Measurements from ENCODE around the gene ABR.
"Not testable (repeated sequence)": the region's sequence is repeated elsewhere in the genome, so short reads cannot be mapped to it uniquely, and the experiment has no call there.

The ABR gene

GRCh38 chr17:1076299-1076981, 103.3 kb downstream of the ABR start:
- no peak overlapping the region for H2BK5ac ChIP-seq (ENCODE audit: low read depth, low read length, poor library complexity, severe bottlenecking)
- H3K4me2 ChIP-seq (ENCODE audit: low read length, poor library complexity, severe bottlenecking): no peak overlapping the region
- peaks cover 35% of the 10 kb centered on the region for H3K4me1 ChIP-seq (ENCODE audit: control insufficient read depth, insufficient read depth, low read depth, low read length)
- no peak overlapping the region for H2BK15ac ChIP-seq (ENCODE audit: low read depth, poor library complexity, severe bottlenecking)
- no peaks in the 10 kb centered on the region for H3K9me3 ChIP-seq (ENCODE audit: control insufficient read depth, low read length)
- no peak overlapping the region for H4K8ac ChIP-seq (ENCODE audit: low read length)
- H3K27ac ChIP-seq (ENCODE audit: low read length, poor library complexity, severe bottlenecking): no peak overlapping the region
- peaks cover 20% of the 10 kb centered on the region for H3K79me1 ChIP-seq (replicated peaks; ENCODE audit: low read length, poor library complexity, severe bottlenecking)
- no peak overlapping the region for H2AK5ac ChIP-seq (ENCODE audit: low read length, severe bottlenecking)
- H3K9ac ChIP-seq (ENCODE audit: low read length): no peak overlapping the region
- peaks cover 70 to 73% of the 10 kb centered on the region in 2 experiments for H3K36me3 ChIP-seq (ENCODE audit: control insufficient read depth in 1 of 2, insufficient read depth in 2 of 2, low read depth in 1 of 2, low read length in 2 of 2)
- H4K91ac ChIP-seq (ENCODE audit: low read length): no peak overlapping the region
- WGBS: 93% methylated on average over 15 of the region's 15 CpGs
- no peak overlapping the region for H3K18ac ChIP-seq (ENCODE audit: low read depth in 1 of 2, low read length in 2 of 2)
- no peak overlapping the region for H3K4ac ChIP-seq (ENCODE audit: low read depth in 1 of 2, low read length in 2 of 2)
- no peaks in the 10 kb centered on the region for H3K27me3 ChIP-seq (ENCODE audit: control insufficient read depth in 1 of 2, insufficient read depth in 1 of 2, low read length in 2 of 2)
- H3K23ac ChIP-seq (ENCODE audit: low read length in 2 of 2): no peak overlapping the region
- no peak overlapping the region for H3K4me3 ChIP-seq (ENCODE audit: insufficient read depth in 1 of 2, low read depth in 1 of 2, low read length in 2 of 2)
- peak overlapping the region in 1 of 2 experiments; percentile 11 for H3K14ac ChIP-seq (ENCODE audit: low read length in 2 of 2)
- H2AFZ ChIP-seq (ENCODE audit: low read depth, low read length): no peak overlapping the region
- no peak overlapping the region for H2BK120ac ChIP-seq (ENCODE audit: low read depth, low read length)
- no peak overlapping the region for H2BK12ac ChIP-seq (ENCODE audit: low read length in 2 of 2)
- DNase-seq: no peak

- no peak overlapping the region for H2BK120ac ChIP-seq (ENCODE audit: low read depth, low read length)
- H2BK12ac ChIP-seq (ENCODE audit: low read length in 2 of 2): no peak overlapping the region
- no peak overlapping the region for H2AK5ac ChIP-seq (ENCODE audit: low read length, severe bottlenecking)
- H4K91ac ChIP-seq (ENCODE audit: low read length): peak overlapping the region; percentile 7
- no peak overlapping the region for H4K8ac ChIP-seq (ENCODE audit: low read length)
- H2BK15ac ChIP-seq (ENCODE audit: low read depth, poor library complexity, severe bottlenecking): no peak overlapping the region
- 90% methylated on average over 16 of the region's 20 CpGs for WGBS
- no peak overlapping the region for H3K23ac ChIP-seq (ENCODE audit: low read length in 2 of 2)
- H3K79me1 ChIP-seq (replicated peaks; ENCODE audit: low read length, poor library complexity, severe bottlenecking): peaks cover 24% of the 10 kb centered on the region
- H2BK5ac ChIP-seq (ENCODE audit: low read depth, low read length, poor library complexity, severe bottlenecking): no peak overlapping the region
- no peak overlapping the region for H2AFZ ChIP-seq (ENCODE audit: low read depth, low read length)
- H3K4me2 ChIP-seq (ENCODE audit: low read length, poor library complexity, severe bottlenecking): no peak overlapping the region
- H3K14ac ChIP-seq (ENCODE audit: low read length in 2 of 2): no peak overlapping the region
- H3K36me3 ChIP-seq (ENCODE audit: control insufficient read depth in 1 of 2, insufficient read depth in 2 of 2, low read depth in 1 of 2, low read length in 2 of 2): peaks cover 76 to 80% of the 10 kb centered on the region in 2 experiments
- H3K27me3 ChIP-seq (ENCODE audit: control insufficient read depth in 1 of 2, insufficient read depth in 1 of 2, low read length in 2 of 2): no peaks in the 10 kb centered on the region
- H3K27ac ChIP-seq (ENCODE audit: low read length, poor library complexity, severe bottlenecking): no peak overlapping the region
- DNase-seq: no peak
- H3K4me1 ChIP-seq (ENCODE audit: control insufficient read depth, insufficient read depth, low read depth, low read length): peaks cover 23% of the 10 kb centered on the region
- no peak overlapping the region for H3K4me3 ChIP-seq (ENCODE audit: insufficient read depth in 1 of 2, low read depth in 1 of 2, low read length in 2 of 2)
- no peak overlapping the region for H3K4ac ChIP-seq (ENCODE audit: low read depth in 1 of 2, low read length in 2 of 2)
- no peak overlapping the region for H3K18ac ChIP-seq (ENCODE audit: low read depth in 1 of 2, low read length in 2 of 2)
- H3K9me3 ChIP-seq (ENCODE audit: control insufficient read depth, low read length): no peaks in the 10 kb centered on the region
- no peak overlapping the region for H3K9ac ChIP-seq (ENCODE audit: low read length)
These were observed 104.7 kb downstream of the ABR start for GRCh38 chr17:1074886-1075605.

- WGBS: 97% methylated on average over 15 of the region's 15 CpGs
- not testable (repeated sequence) for H2AK5ac ChIP-seq (ENCODE audit: low read length, severe bottlenecking); H2BK12ac ChIP-seq (ENCODE audit: low read length in 2 of 2); H3K9me3 ChIP-seq (ENCODE audit: control insufficient read depth, low read length); H2BK5ac ChIP-seq (ENCODE audit: low read depth, low read length, poor library complexity, severe bottlenecking); H2BK15ac ChIP-seq (ENCODE audit: low read depth, poor library complexity, severe bottlenecking); H3K4me2 ChIP-seq (ENCODE audit: low read length, poor library complexity, severe bottlenecking); H3K27me3 ChIP-seq (ENCODE audit: control insufficient read depth in 1 of 2, insufficient read depth in 1 of 2, low read length in 2 of 2); H3K9ac ChIP-seq (ENCODE audit: low read length); H4K91ac ChIP-seq (ENCODE audit: low read length); H3K4me3 ChIP-seq (ENCODE audit: insufficient read depth in 1 of 2, low read depth in 1 of 2, low read length in 2 of 2); H2AFZ ChIP-seq (ENCODE audit: low read depth, low read length); H3K14ac ChIP-seq (ENCODE audit: low read length in 2 of 2); H2BK120ac ChIP-seq (ENCODE audit: low read depth, low read length); H3K18ac ChIP-seq (ENCODE audit: low read depth in 1 of 2, low read length in 2 of 2); H3K27ac ChIP-seq (ENCODE audit: low read length, poor library complexity, severe bottlenecking); DNase-seq; H3K4ac ChIP-seq (ENCODE audit: low read depth in 1 of 2, low read length in 2 of 2); H4K8ac ChIP-seq (ENCODE audit: low read length); H3K23ac ChIP-seq (ENCODE audit: low read length in 2 of 2)
- Histone ChIP-seq H3K4me1 (ENCODE audit: control insufficient read depth, insufficient read depth, low read depth, low read length) (peaks cover 18% of the 10 kb centered on the region), H3K36me3 (ENCODE audit: control insufficient read depth in 1 of 2, insufficient read depth in 2 of 2, low read depth in 1 of 2, low read length in 2 of 2) (peaks cover 74 to 80% of the 10 kb centered on the region in 2 experiments), H3K79me1 (replicated peaks; ENCODE audit: low read length, poor library complexity, severe bottlenecking) (peaks cover 25% of the 10 kb centered on the region)
These were observed 105.7 kb downstream of the ABR start for GRCh38 chr17:1073963-1074625.
